ENCODE measurements around the gene LDB2. TPM values are rescaled to one million over a fixed set of nuclear protein-coding genes. Genes with fewer than 3 reads are reported as not detected.

LDB2 gene
- total and polyA plus RNA-seq, 11 donors = 9.5 to 38.7 (median 26.3) TPM

DNA sequence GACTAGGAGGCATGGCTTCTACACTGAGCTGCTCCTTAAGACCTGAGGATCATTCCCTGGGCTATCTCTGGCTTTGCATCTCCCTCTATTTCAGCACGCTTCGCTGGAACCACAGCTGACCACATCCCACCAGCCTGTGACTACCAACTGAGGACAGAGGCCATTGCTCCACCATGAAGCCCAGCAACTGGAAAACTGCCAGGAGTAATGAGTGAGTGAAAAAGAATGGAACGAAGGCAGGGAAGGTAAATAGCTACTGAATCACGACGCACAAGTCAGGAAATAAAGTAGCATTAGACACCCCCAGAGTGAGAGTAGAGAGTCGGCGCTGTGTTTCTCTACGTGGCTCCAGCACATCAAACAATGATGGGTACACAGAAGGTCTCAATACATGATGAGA is 314.7 kb downstream of the LDB2 start:
- H3K27ac ChIP-seq = no peak overlapping the region
- peaks cover 0 to 32% (median 4%) of the 10 kb centered on the region in 9 donors for H3K36me3 ChIP-seq
- H3K4me1 ChIP-seq = peaks cover 0 to 9% (median 0%) of the 10 kb centered on the region in 12 donors
- DNase-seq (no peak), ATAC-seq (no peak)
- H3K27me3 ChIP-seq = no peaks in the 10 kb centered on the region
- 84 to 92% (median 91%) methylated on average over 8 of the region's 8 CpGs for WGBS, 4 donors
- TF ChIP-seq, protein P1, sequence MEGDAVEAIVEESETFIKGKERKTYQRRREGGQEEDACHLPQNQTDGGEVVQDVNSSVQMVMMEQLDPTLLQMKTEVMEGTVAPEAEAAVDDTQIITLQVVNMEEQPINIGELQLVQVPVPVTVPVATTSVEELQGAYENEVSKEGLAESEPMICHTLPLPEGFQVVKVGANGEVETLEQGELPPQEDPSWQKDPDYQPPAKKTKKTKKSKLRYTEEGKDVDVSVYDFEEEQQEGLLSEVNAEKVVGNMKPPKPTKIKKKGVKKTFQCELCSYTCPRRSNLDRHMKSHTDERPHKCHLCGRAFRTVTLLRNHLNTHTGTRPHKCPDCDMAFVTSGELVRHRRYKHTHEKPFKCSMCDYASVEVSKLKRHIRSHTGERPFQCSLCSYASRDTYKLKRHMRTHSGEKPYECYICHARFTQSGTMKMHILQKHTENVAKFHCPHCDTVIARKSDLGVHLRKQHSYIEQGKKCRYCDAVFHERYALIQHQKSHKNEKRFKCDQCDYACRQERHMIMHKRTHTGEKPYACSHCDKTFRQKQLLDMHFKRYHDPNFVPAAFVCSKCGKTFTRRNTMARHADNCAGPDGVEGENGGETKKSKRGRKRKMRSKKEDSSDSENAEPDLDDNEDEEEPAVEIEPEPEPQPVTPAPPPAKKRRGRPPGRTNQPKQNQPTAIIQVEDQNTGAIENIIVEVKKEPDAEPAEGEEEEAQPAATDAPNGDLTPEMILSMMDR (IDR thresholded peaks at IDR 0.05) = no peak
- no peak for TF ChIP-seq POLR2A (IDR thresholded peaks at IDR 0.05)
- H3K9me3 ChIP-seq = peaks cover 0 to 1% (median 0%) of the 10 kb centered on the region in 12 donors
- H3K4me3 ChIP-seq = no peak overlapping the region
- intact Hi-C loops (cut with DNase I) = no loop called here

DNA sequence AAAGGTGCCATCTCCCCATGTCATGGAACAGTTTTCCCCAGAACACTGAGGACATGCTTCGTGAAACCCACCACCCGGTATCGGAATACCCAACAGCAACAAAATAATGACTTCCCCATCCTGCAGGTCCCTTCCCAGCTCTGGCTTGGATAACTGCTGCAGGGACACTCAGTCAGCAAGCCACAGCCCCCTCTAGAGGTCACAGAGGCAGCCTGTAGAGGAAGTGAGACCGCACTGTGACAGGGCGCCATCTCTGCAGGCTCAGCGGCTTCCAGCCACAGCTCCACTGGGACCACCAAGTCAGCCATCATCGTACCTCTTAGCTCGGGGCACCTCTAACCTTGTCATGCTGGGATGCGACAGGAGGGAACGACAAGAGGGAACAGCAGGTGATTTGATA is 315.9 kb downstream of the LDB2 start:
- intact Hi-C loops (cut with DNase I) = no loop called here
- ATAC-seq (no peak), DNase-seq (no peak)
- Histone ChIP-seq H3K27ac (no peak overlapping the region), H3K4me1 (peaks cover 0 to 9% (median 0%) of the 10 kb centered on the region in 12 donors), H3K27me3 (no peaks in the 10 kb centered on the region), H3K9me3 (peaks cover 0 to 4% (median 0%) of the 10 kb centered on the region in 12 donors), H3K36me3 (peaks cover 0 to 30% (median 4%) of the 10 kb centered on the region in 9 donors), H3K4me3 (no peak overlapping the region)
- 87 to 91% (median 90%) methylated on average over 9 to 10 of the region's 10 CpGs for WGBS, 4 donors
- TF ChIP-seq, protein P1 (IDR thresholded peaks at IDR 0.05) = peak in 1 of 12 donors; percentile 14
- no peak for TF ChIP-seq POLR2A (IDR thresholded peaks at IDR 0.05)

DNA sequence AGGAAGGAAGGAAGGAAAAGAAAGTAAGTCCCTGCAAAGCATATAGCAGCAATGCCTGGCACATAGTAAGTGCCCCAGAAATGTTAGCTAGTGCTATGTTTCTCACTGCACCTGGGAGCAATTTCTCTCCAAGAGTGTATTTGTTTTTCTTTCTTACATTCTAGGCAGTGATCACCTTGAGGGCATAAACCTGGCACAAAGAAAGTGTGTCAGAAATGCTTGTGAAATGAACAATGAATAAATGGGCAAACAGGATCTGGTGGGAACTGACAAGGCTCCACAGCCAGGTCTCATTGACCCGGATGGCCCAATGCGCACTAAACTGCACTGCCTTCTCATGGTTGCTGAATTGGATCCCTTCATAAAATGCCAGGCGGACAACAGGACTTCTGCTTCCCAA is 316.4 kb downstream of the LDB2 start:
- ATAC-seq (no peak), DNase-seq (no peak)
- intact Hi-C loops (cut with DNase I) = no loop called here
- H3K27ac ChIP-seq = no peak overlapping the region
- 95 to 97% (median 95%) methylated on average over 3 of the region's 3 CpGs for WGBS, 4 donors
- no peak for TF ChIP-seq POLR2A (IDR thresholded peaks at IDR 0.05)
- TF ChIP-seq, protein P1 (IDR thresholded peaks at IDR 0.05) = no peak
- H3K36me3 ChIP-seq = peaks cover 0 to 25% (median 4%) of the 10 kb centered on the region in 9 donors
- no peaks in the 10 kb centered on the region for H3K27me3 ChIP-seq
- H3K4me3 ChIP-seq = no peak overlapping the region
- peaks cover 0 to 4% (median 0%) of the 10 kb centered on the region in 12 donors for H3K9me3 ChIP-seq
- H3K4me1 ChIP-seq = peaks cover 0 to 9% (median 0%) of the 10 kb centered on the region in 12 donors

DNA sequence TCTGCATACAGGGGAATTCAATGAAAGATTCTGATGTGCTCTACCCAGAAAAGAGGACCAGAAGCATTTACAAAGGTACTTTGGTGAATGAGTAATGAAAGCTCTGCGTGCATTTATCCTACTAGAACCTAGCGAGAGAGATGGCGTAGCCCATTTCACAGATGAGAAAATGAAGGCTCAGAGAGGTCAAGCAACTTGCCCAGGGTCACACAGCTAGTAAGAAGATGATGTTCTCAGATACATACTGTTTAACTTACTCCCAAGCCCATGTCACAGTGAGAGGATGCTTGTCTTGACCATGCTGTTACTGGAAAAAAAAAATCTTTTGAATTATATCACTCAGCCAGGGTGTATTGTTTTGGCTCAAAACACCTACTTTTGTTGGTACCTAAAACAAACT is 317.3 kb downstream of the LDB2 start:
- Histone ChIP-seq H3K9me3 (peaks cover 0 to 4% (median 0%) of the 10 kb centered on the region in 12 donors), H3K36me3 (peaks cover 0 to 24% (median 4%) of the 10 kb centered on the region in 9 donors), H3K27me3 (no peaks in the 10 kb centered on the region), H3K4me1 (peaks cover 0 to 8% (median 0%) of the 10 kb centered on the region in 12 donors), H3K4me3 (no peak overlapping the region), H3K27ac (no peak overlapping the region)
- TF ChIP-seq, protein P1 (IDR thresholded peaks at IDR 0.05) = no peak
- no peak for TF ChIP-seq POLR2A (IDR thresholded peaks at IDR 0.05)
- WGBS, 4 donors = 97 to 98% (median 97%) methylated on average over 3 of the region's 3 CpGs
- intact Hi-C loops (cut with DNase I) = no loop called here
- no peak for DNase-seq
- no peak for ATAC-seq

Data from heart left ventricle (tissue), 16 donors.